ENCODE measurements around the gene IFT122.

Gene IFT122

DNA sequence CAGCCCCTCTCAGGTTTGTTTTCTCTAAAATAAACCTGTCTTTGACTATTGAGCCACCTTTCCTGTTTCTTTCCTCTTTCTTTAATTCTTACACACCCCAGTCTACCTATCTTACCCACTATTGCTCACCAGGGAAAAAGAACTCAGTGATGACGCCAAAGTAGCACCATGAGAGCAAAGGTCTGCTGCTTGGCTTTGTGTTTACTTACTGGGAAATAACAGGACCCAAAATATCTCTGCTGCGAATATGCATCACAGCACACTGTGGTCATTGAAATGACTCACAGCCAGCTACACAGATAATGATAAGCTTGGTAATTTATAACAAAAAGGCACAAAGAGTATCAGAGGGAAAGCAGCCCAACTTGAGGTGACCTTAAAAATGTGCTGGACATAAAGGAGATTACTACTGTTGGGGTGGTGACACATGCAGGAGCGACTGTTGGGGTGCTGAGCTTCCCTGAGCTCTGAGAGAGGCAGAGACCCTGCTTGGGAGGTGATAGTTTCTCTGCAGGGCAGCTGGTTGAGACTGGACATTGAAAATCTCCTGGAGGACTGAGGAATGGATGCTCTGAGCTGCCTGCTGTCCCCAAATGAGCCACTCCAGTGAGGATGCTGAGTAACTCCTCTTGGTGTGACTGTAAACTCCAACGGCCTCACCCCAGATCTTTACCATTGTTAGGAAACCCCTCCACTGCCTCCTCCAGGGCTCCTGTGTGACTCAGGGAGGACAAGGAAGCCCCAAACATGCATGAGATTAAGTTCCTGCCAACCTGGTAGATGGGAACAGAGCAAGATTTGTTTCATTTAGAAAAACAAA, 26.1 kb upstream of the IFT122 start:
- DNase-seq (ENCODE audit: low read depth in 1 of 2, low spot score in 1 of 2) = no peak

DNA sequence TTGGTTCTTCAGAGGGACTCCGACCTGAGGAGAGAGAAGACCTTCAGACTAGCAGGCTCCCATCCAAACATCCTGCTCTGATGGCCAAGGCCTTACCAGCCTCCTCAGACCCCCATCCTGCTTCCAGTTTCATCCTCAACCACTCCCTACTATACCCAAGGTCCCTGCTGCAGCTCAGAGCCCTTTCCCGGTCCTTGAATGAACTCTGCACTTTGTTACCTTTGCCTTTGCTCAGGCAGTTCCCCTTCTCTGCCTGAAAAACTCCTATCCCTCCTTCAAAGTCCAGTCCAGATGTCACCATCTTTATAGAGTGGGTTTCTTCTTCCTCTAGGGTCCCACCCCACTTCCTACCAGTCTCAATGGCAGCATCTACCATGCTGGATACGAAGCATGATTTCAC, 24.6 kb upstream of the IFT122 start:
- DNase-seq (ENCODE audit: low read depth in 1 of 2, low spot score in 1 of 2) = no peak

DNA sequence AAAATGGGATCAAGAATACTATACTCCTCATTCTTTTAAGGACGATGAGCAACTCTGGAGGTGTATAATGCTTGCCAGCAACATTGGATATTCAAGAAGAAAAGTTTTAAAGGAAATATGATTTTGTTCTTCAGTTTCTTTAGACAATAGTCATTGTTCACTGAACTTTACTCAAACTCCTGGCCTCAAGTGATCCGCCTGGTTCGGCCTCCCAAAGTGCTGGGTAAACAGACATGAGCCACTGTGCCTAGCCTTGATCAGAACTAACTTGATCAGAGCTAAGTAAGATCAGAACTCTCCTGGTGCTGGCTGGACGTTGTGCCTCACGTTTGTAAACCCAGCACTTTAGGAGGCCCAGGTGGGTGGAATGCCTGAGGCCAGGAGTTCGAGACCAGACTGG, 24.2 kb upstream of the IFT122 start:
- DNase-seq (ENCODE audit: low read depth in 1 of 2, low spot score in 1 of 2) = no peak

DNA sequence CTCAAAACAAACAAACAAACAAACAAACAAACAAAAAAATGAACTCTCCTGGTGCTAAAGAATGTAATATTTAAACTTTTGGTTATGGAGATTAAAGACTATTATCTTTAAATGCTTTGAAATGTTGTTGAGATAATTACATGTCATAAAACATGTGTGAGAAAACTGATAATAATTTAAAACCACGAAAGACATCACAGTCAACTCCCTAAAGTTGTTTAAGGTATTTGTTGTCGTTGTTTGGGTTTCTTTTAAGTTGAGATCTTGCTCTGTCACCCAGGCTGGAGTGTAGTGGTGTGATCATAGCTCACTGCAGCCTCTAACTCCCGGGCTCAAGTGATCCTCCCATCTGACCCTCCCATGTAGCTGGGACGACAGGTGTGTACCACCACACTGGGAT, 23.6 kb upstream of the IFT122 start:
- no peak for DNase-seq (ENCODE audit: low read depth in 1 of 2, low spot score in 1 of 2)

DNA sequence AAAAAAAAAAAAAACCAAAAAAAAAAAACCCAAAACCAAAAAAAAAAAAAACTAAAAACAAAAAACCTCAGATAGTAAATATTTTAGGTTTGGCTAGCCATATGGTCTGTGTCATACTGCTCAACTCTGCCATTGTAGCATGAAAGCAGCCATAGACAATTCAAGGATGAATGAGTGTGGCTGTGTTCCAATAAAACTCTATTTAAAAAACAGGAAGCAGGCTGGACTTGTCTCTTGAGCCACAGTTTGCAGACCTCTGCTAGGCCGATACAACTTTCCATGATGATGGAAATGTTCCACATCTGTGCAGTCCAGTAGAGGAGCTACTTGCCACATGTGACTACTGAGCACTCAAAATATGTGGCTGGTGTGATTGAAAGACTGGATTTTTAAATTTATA, 22.7 kb upstream of the IFT122 start:
- no peak for DNase-seq (ENCODE audit: low read depth in 1 of 2, low spot score in 1 of 2)

DNA sequence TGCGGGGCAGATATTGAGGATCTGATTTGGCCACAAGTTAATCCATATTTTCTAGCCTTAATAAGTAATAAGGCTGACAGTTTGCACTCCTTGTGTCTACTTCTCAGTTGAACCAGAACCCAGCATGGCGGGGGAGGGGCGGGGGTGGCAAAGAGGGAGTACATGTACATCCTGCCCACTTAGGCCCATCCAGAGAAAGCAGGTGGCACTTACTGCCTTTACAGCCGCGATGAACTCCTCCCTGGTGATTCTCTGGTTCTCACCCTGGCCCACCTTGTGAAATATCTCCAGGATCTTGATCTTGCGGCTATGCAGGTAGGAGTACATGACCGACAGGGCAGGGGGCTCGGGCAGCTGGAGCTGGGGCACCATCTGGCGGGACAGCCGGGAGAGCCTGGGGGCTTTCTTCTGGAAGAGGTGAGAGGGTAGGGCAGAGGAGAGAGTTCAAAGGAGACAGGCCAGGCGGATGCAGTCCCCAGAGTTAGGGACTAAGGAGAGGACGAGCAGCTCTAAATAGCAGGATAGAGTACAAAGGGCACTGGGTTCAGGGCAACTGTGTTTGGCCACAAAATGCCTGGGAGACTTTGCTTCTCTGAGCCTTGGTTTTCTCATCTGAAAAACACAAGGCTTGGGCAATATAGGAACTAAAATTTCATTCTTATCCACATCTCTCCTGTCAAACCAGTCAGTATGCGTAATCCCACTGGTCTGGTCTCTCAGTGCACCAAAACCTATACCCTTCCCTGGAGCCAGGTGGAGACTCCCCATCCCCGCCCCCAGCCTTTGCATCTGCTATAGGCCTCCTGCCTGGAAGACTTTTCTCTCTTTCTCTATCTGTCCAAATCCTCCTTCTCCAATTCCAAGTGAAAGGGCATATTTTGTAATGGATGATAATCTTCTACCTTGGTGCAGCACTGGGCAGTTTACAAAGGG, 21.7 kb upstream of the IFT122 start:
- DNase-seq (ENCODE audit: low read depth in 1 of 2, low spot score in 1 of 2) = no peak

DNA sequence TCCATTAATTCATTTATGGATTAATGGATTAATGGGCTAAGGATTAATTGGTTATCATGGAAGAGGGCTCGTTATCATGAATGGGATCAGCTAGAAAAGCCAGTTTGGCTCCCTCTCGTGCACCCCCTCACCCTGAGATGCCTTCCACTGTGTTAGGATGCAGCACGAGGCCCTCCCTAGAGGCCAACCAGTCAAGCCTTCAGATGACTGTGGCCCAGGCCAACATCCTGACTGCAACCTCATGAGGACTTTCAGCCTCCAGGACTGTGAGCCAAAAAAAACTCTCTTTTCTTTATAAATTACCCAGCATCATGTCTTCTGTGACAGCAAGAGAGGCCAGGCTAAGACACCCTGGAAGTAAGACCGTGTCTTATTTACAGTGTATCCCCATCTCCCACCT, 20.5 kb upstream of the IFT122 start:
- DNase-seq (ENCODE audit: low read depth in 1 of 2, low spot score in 1 of 2) = no peak

DNA sequence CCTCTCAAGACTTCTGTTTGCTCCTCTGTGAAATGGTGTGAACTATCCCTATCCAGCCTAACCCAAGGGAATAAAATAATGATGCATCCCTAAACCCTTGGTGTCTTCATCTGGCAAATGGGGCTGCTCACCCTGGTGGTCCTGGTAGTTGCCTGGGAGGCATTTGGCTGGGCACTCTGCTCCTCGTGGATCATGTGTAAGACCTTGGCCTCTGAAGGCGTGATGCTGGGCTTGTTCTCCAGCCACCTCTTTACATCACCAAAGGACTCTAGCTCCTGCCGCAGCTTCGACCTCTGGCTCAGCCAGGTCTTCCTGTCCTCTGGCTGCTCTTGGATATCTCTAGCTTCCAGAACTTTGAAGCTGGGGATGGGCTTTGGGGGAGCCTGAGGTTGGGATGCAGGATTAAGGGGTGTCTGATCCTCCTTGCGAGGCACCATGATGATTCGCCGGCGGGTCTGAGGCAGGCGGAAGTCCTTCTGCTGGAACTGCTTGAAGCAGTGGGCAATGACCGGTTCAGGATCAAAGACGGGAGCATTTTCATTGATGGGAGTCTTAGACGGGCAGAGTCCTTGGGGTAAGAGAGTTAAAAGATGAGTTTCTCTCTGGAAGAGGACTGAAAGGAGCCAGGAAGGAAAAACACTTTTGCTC, 18.7 kb upstream of the IFT122 start:
- no peak for DNase-seq (ENCODE audit: low read depth in 1 of 2, low spot score in 1 of 2)

DNA sequence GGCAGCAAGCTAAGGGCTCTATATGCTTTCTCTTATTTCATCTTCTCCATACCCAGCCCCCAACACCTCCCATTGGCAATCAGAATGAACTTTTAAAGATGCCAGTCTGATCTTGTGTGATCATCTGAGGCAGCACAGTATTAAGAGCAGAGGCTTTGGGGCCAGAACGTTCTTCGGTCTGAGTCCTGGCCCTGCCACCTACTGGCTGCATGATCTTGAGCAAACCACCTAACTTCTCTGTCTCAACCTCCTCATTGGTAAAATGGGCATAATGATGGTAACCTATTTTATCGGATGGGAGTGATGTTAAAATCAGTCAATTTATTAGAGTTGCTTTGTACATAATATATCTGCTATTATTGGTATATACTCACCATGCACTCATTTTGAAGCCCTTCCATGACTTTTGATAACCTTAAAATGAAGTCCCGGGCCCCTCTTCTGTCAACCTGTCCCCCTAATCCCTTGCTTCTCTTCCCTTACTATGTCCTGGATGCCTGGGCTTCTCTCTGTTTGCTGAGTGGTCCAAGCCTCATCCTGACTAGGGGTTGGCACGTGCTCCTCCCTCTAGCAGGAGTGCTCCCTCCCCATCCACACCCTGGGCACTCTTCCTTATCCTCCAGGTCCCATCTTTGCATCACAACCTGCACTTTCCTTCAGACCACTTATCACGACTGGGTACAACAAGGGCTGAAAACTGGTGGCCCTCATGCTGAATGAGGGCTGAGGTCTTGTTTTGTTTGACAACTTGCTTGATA, 17.9 kb upstream of the IFT122 start:
- no peak for DNase-seq (ENCODE audit: low read depth in 1 of 2, low spot score in 1 of 2)

DNA sequence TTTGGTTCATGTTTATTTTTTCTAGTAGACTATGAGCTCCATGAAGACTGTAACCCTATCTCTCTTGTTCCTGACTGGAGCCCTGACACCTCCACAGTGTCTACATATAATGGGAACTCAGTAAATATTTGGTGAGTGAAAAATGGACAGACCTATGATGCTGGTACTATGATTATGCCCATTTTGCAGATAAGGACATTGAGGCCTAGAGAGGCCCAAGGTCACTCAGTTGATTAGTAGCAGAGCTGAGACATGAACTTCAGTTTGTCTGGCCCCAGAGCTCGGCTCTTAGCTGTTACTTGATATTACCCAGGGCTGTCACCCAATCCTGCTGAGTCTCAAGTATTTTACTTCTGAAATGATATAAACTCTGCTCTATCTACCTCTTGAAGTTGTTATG, 17.1 kb upstream of the IFT122 start:
- no peak for DNase-seq (ENCODE audit: low read depth in 1 of 2, low spot score in 1 of 2)

DNA sequence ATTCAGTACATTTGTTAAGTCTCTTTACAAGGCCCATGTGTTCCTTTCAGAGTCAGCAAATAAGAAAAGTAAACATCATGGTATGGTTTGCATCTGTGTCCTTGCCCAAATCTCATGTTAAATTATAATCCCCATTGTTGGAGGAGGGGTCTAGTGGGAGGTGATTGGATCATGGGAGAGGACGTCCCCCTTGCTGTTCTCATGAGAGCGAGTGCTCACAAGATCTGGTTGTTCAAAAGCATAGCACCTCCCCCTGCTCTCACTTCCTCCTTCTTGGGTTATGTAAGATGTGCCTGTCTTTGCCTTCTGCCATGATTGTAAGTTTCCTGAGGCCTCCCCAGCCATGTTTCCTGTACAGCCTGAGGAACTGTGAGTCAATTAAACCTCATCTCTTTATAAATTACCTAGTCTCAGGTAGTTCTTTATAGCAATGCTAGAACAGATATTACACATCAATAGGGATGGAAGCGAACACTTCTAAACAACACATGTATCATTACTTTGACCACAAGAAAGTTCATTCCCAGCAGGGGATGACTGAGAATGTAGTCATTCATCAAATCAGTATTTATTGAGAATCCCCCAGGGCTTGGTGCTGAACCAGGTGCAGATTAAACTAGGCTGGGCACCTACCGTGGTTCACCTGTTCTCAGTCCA, 15.7 kb upstream of the IFT122 start:
- DNase-seq (ENCODE audit: low read depth in 1 of 2, low spot score in 1 of 2) = no peak

DNA sequence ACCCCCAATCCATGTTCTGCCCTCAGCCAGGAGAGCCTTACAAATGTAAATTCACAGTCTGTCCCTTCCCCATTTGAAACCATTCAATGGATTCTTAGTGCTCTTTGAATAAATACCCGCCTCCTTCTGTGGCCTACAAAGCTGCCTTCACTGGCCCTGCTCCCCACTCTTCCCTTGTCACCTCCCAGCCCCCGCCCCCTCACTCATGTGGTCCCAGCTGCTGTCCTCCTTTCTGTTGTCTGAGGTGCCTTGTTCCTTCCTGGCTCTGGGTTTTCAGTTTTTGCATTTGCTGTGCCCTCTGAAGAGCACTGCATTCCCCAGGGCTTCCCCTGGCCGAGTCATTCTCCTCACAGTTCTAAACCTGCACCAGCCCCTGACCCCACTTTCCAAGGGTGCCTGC, 14.8 kb upstream of the IFT122 start:
- DNase-seq (ENCODE audit: low read depth in 1 of 2, low spot score in 1 of 2) = no peak

DNA sequence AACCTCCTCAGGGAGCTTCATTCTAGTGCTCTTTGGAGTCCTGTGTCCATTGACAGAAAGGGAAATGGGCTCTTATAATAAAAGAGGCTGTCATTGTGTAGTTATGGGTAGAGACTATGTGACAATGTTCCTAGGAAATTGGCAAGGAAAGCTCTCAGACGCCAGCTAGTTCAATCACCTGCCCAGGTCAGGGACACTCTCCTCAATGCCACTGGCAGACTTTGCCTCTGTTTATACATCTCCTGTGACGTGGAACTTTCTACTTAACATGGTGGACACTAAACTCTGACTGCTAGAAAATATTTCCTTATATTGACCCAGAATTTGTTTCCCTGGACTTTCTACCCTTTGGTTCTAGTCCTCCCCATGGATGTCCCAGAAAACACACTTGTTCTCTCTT, 14.4 kb upstream of the IFT122 start:
- no peak for DNase-seq (ENCODE audit: low read depth in 1 of 2, low spot score in 1 of 2)

DNA sequence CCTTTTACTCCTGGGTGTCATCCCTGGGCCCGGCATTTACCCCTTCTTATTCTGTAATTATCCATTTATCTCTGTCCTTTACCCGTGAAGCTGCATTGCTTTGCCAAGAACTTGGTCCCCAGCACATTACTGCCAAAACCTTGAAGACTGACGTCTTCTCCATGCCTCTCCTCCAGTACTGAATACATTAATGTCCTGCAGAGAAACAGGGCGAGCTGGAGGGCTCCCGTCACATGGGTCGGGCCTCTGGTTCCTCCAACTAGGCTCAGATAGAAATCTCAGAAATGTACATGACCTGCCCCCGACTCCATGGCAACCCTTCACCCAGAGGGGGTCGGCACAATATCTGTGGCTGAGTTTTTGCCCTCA, 12.0 kb upstream of the IFT122 start:
- no peak for DNase-seq (ENCODE audit: low read depth in 1 of 2, low spot score in 1 of 2)

DNA sequence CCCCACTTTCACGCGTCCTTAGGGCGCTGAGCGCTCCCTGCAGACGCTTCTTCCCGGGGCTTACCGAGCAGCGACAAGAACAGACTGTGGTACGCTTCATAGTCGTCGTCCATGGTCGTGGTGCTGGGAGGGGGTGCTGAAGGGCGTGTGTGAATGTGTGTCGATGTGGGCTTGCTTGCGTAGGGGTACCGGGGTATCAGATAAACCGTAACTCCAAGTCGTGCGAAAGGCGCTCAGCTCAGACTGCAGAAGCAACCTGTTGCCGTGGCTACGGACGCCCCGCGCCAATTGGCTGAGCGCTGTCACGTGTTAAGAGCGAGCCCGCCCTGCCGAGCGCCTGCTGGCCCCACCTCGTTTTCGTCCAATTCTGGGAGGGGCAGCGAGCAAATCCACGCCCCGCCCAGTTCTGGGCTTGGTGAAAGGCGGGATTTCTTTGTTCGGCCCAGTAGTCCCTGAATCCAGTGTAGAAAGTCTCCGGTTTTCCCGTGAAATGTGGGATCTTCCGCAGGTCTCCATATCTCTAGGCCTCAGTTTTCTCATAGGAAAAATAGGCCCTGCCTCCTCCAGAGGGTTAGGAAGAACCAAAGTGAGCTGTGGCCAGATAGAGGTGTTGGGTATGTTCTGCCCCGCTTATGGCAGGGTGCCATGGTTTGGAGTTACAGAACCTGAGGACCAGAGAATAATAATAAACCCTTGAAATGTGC, 11.5 kb upstream of the IFT122 start, which contains the start of gene EFCAB12:
Gene EFCAB12, minus strand, starts transcription at position 261 of the 704 bp plus-strand sequence. Its CDS starts 148 bp downstream, at position 113.
- DNase-seq (ENCODE audit: low read depth in 1 of 2, low spot score in 1 of 2) = peak; percentile 77 to 82

DNA sequence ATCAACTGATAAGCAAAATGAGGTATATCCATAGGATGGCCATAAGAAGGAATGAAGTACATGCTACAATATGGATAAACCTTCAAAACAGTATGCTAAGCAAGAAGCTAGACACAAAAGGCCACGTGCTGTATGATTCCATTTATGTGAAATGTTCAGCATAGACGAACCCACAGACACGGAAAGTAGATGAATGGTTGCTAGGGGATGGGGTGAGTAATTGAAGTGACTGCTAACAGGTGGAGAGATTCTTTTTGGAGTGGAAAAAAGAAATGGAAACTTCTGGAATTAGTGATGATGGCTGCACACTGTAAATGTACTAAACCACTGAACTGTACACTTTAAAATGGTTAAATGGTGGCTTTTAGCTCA, 11.0 kb upstream of the IFT122 start:
- no peak for DNase-seq (ENCODE audit: low read depth in 1 of 2, low spot score in 1 of 2)

DNA sequence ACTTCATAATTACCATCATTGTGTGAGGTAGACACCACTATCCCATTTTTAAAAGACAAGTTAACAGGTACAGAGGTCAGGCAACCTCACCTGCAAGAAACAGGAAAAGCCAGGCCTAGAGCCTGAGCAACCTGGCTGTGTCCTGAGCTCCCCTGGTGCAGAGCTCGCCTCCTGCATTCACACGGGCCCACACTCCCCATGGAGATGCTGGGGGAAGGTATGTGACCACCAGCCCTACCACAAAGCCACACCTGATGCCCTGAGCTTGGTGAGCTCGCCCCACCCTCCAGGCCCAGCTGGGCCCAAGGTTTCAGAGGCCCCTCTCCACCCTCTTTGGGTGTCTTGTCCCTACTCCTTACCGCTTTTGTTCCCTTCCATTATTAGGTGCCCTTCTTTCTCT, 10.4 kb upstream of the IFT122 start:
- no peak for DNase-seq (ENCODE audit: low read depth in 1 of 2, low spot score in 1 of 2)

DNA sequence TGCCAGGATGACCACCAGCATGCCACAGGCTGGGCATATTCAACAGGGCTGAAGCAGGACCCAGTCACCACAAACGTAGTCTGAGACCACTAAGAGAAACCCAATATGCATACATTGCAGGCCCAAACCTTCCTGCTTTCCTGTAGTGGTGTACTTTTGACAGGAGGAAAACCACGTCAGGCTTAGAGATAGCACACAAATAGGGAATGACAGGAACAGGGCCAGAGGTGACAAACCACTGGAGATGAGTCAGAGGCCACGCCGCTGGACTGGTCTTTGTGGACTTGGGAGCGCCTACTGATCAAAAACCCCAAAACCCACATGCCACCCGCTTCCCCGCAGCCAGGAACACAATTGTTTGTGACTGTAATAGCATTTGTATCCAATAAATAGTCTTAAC, 8.0 kb upstream of the IFT122 start:
- no peak for DNase-seq (ENCODE audit: low read depth in 1 of 2, low spot score in 1 of 2)

DNA sequence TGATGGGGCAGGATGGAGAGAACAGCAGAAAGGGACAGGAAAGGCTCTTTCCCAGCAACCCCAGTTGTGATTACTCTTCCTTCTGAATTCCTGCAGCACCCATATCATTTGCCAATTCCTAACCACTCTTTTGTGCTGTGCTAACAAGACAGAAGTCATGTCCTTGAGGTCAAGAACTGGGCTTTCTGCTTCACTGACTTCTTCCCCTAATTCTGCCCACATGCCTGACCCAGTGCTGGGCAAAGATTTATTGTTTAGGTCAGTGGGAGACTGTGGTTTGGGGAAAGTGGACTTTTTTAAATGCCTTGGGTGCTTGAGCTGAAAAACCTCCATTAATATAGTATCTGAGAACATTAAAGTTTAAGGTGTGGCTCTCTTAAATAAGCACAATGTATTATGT, 7.4 kb upstream of the IFT122 start:
- no peak for DNase-seq (ENCODE audit: low read depth in 1 of 2, low spot score in 1 of 2)

DNA sequence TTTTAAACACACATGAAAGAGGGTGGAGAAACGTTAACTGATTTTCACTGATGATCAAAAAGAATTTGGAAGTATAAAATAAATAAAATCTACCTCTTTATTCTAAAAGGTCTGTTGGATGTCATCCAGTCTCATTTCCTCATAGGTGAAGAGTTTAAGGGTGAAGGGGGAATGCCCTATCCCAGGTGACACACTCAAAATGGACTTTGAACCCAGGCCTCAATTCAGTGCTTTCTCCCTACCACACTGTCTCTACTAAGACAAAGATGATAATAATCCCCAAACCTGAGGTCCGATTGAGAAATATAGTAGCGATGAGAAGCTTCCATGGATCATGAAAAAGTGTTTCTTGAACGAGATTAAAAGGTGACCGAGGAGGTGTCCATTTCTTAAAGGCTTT, 6.5 kb upstream of the IFT122 start:
- no peak for DNase-seq (ENCODE audit: low read depth in 1 of 2, low spot score in 1 of 2)
